ENCODE measurements around the gene LKAAEAR1.

- 0 out of 2 replicates have a peak, but pooled peaks have one; percentile 6 for TF ChIP-seq POLR2AphosphoS5 (IDR thresholded peaks at IDR 0.05; ENCODE audit: borderline replicate concordance, low read depth, low read length)
- TF ChIP-seq EZH2 (IDR thresholded peaks at IDR 0.05), result no peak
- no peak for TF ChIP-seq FOXP2 (optimal IDR thresholded peaks at IDR 0.05; ENCODE audit: control extremely low read depth, extremely low read length, insufficient read depth)
These were observed 11.6 kb downstream of the LKAAEAR1 start for GRCh38 chr20:64072498-64073063.
